K562 (cell line): Measurements from ENCODE around the gene LPIN2. TPM values are rescaled to one million over a fixed set of nuclear protein-coding genes. Genes with fewer than 3 reads are reported as not detected.

Experiments used
- ATAC-seq: fragments of 200-7000 bp; cut with Tn5 transposase; 3 replicates; pipeline ENCODE4 v1.9.1; 2020; ENCODE audit warnings: moderate library complexity
- BruUV-seq: library from RNA; stranded (reverse); fragments of 400-500 nt; replicated peaks from 2 replicates; lab custom pipeline; 2021; lab: Mats Ljungman, UMichigan
- CTCF ChIA-PET: fragments of 300-600 bp; formaldehyde crosslinking; extraction: SDS; loops from one replicate; lab custom pipeline; 2021; ENCODE audit warnings: low intra/inter-chr PET ratio; lab: Yijun Ruan, JAX
- POLR2A ChIA-PET: fragments of 300-600, 350-650 bp; sonication (Branson Sonifier 250); formaldehyde crosslinking; extraction: SDS; loops from one replicate; lab custom pipeline; 2021; ENCODE audit warnings: antibody characterized with exemption, inconsistent platforms; lab: Yijun Ruan, JAX
- DNase-seq, 4 experiments: peaks; one replicate each; pipeline versions ENCODE4 v3.0.0 to v3.0.0-alpha.2; 2011 to 2018; ENCODE audit warnings: low spot score in 3 of 4, mixed read lengths in 3 of 4; ENCODE audit errors: extremely low read depth in 1 of 4
- FAIRE-seq: peaks from 2 replicates; lab custom pipeline; 2011; peaks lifted over from hg19 to GRCh38; lab: Jason Lieb, UNC
- H2AFZ ChIP-seq: 2 replicates; pipeline ENCODE4 v1.6.0; 2011; ENCODE audit warnings: low read depth, low read length, control low read depth, inconsistent platforms
- H3K27ac ChIP-seq: fragments of 200-600 bp; 3 replicates; pipeline ENCODE4 v1.8.0; 2011; ENCODE audit warnings: low read depth, mild to moderate bottlenecking, control low read depth, inconsistent platforms, low read length, moderate library complexity, mixed read lengths; ENCODE audit errors: extremely low read depth
- H3K27me3 ChIP-seq, 2 experiments: fragments of 300-600 bp in 1 of 2; 2 replicates in 1 of 2; 3 replicates in 1 of 2; pipeline versions ENCODE4 v1.6.0 to v1.8.0; 2011; ENCODE audit warnings: inconsistent platforms in 2 of 2, low read length in 2 of 2, mild to moderate bottlenecking in 1 of 2, mixed read lengths in 1 of 2, moderate library complexity in 1 of 2; ENCODE audit not compliant: control insufficient read depth in 2 of 2, insufficient read depth in 2 of 2
- H3K36me3 ChIP-seq: fragments of 300-600 bp; 3 replicates; pipeline ENCODE4 v1.8.0; 2011; ENCODE audit warnings: mild to moderate bottlenecking, low read length, inconsistent platforms; ENCODE audit not compliant: control insufficient read depth, insufficient read depth
- H3K4me1 ChIP-seq, 2 experiments: fragments of 200-600 bp in 1 of 2; replicated peaks in 1 of 2; 2 replicates in 1 of 2; 3 replicates in 1 of 2; pipeline versions ENCODE4 v1.5.1 to v1.8.0; 2011; ENCODE audit warnings: inconsistent platforms in 2 of 2, low read length in 2 of 2, mild to moderate bottlenecking in 1 of 2, mixed read lengths in 1 of 2, moderate library complexity in 1 of 2; ENCODE audit not compliant: control insufficient read depth in 2 of 2, insufficient read depth in 2 of 2
- H3K4me2 ChIP-seq: 2 replicates; pipeline ENCODE4 v1.6.1; 2011; ENCODE audit warnings: low read length, control low read depth, inconsistent platforms, mixed read lengths; ENCODE audit not compliant: insufficient read depth
- H3K4me3 ChIP-seq: fragments of 200-600 bp; sonication (generic), shearing (Covaris generic); 2 replicates; pipeline ENCODE4 v1.5.1; 2016; ENCODE audit warnings: control low read depth, inconsistent platforms
- H3K79me2 ChIP-seq: fragments of 200-600 bp; 3 replicates; pipeline ENCODE4 v1.8.0; 2011; ENCODE audit warnings: low read length, inconsistent platforms; ENCODE audit not compliant: control insufficient read depth, insufficient read depth
- H3K9ac ChIP-seq, 2 experiments: 2 replicates each; pipeline versions ENCODE4 v1.6.0 to v1.6.1; 2011; ENCODE audit warnings: low read depth in 2 of 2, low read length in 2 of 2, control low read depth in 1 of 2, inconsistent platforms in 1 of 2, mild to moderate bottlenecking in 1 of 2, mixed read lengths in 1 of 2; ENCODE audit not compliant: insufficient read depth in 1 of 2
- H3K9me1 ChIP-seq: one replicate; pipeline ENCODE4 v1.6.0; 2011; ENCODE audit warnings: inconsistent platforms, mild to moderate bottlenecking, low read length, moderate library complexity; ENCODE audit not compliant: control insufficient read depth, insufficient read depth
- H3K9me3 ChIP-seq: replicated peaks from 2 replicates; pipeline ENCODE4 v1.5.1; 2011; ENCODE audit warnings: low read depth, low read length, inconsistent platforms; ENCODE audit not compliant: control insufficient read depth, insufficient read depth
- H4K20me1 ChIP-seq: replicated peaks from 2 replicates; pipeline ENCODE4 v1.6.1; 2011; ENCODE audit warnings: low read length, inconsistent platforms, mixed read lengths; ENCODE audit not compliant: control insufficient read depth, insufficient read depth
- ATF4 ChIP-seq: fragments of 450-650 bp; formaldehyde crosslinking; IDR thresholded peaks from 2 replicates; pipeline ENCODE4 v1.4.0; 2022; ENCODE audit warnings: mild to moderate bottlenecking, moderate library complexity
- BCOR ChIP-seq: fragments of 450-650 bp; IDR thresholded peaks from 2 replicates; pipeline ENCODE4 v1.6.1; 2016
- HNRNPLL ChIP-seq: fragments of 200-400 bp; formaldehyde crosslinking; IDR thresholded peaks from 2 replicates; pipeline ENCODE4 v1.6.1; 2017; ENCODE audit warnings: low read length, low read depth, mild to moderate bottlenecking; ENCODE audit not compliant: poor library complexity, severe bottlenecking
- KDM2B ChIP-seq: fragments of 250-450 bp; sonication (Bioruptor Pico); IDR thresholded peaks from 2 replicates; pipeline ENCODE4 v1.8.0; 2021; ENCODE audit warnings: mild to moderate bottlenecking, moderate library complexity
- L3MBTL2 ChIP-seq: fragments of 450-650 bp; IDR thresholded peaks from 2 replicates; pipeline ENCODE4 v1.6.1; 2016; ENCODE audit warnings: mild to moderate bottlenecking, moderate library complexity
- MCM3 ChIP-seq: fragments of 450-650 bp; IDR thresholded peaks from 2 replicates; pipeline ENCODE4 v1.6.1; 2016
- PCBP1 ChIP-seq: fragments of 200-400 bp; formaldehyde crosslinking; IDR thresholded peaks from 2 replicates; pipeline ENCODE4 v1.6.1; 2018; ENCODE audit warnings: mild to moderate bottlenecking, low read depth, low read length; ENCODE audit not compliant: poor library complexity, severe bottlenecking
- PHB ChIP-seq: fragments of 250-450 bp; sonication (Bioruptor Pico); IDR thresholded peaks from 2 replicates; pipeline ENCODE4 v1.5.0; 2021
- PKNOX1 ChIP-seq: fragments of 450-650 bp; IDR thresholded peaks from 2 replicates; pipeline ENCODE4 v1.6.1; 2016
- POLR2A ChIP-seq: fragments of 450-650 bp; conservative IDR thresholded peaks from 2 replicates; pipeline ENCODE4 v1.6.1; 2016
- RBM25 ChIP-seq: fragments of 200-400 bp; formaldehyde crosslinking; IDR thresholded peaks from 2 replicates; pipeline ENCODE4 v1.6.1; 2018; ENCODE audit warnings: low read length, low read depth, moderate library complexity; ENCODE audit not compliant: severe bottlenecking
- SAFB2 ChIP-seq: fragments of 200-400 bp; formaldehyde crosslinking; IDR thresholded peaks from 2 replicates; pipeline ENCODE4 v1.6.1; 2018; ENCODE audit warnings: borderline replicate concordance, low read length, low read depth, moderate library complexity; ENCODE audit not compliant: severe bottlenecking
- TCF7L2 ChIP-seq: fragments of 150-350 bp; IDR thresholded peaks from 2 replicates; pipeline ENCODE4 v1.6.1; 2016; ENCODE audit warnings: low read depth, mild to moderate bottlenecking, low read length, moderate library complexity
- TEAD1 ChIP-seq, 2 experiments: fragments of 450-650 bp in 1 of 2; sonication (generic) in 1 of 2; formaldehyde crosslinking; IDR thresholded peaks; 2 replicates each; pipeline versions ENCODE4 v1.4.0 to v1.8.0; 2020 to 2022; ENCODE audit warnings: mild to moderate bottlenecking in 2 of 2, missing genetic modification reagents in 1 of 2
- U2AF1 ChIP-seq: fragments of 200-400 bp; formaldehyde crosslinking; optimal IDR thresholded peaks from 2 replicates; pipeline ENCODE3; 2017; ENCODE audit warnings: mild to moderate bottlenecking, low read depth, low read length, moderate library complexity
- ZNF146 ChIP-seq: IDR thresholded peaks from one replicate; pipeline ENCODE4 v1.6.1; 2018; ENCODE audit warnings: missing compliant biosample characterization; ENCODE audit not compliant: unreplicated experiment
- ZNF398 ChIP-seq: fragments of 250-450 bp; sonication (Bioruptor Pico); IDR thresholded peaks from 2 replicates; pipeline ENCODE4 v1.8.0; 2021; ENCODE audit warnings: moderate library complexity, mild to moderate bottlenecking, inconsistent platforms
- ZNF551 ChIP-seq: fragments of 250-450 bp; sonication (Bioruptor Pico); IDR thresholded peaks from 2 replicates; pipeline ENCODE4 v1.5.0; 2021; ENCODE audit warnings: mild to moderate bottlenecking, moderate library complexity
- WGBS: fragments of 100-300 bp; shearing (Covaris generic); methylation state at CpG from one replicate; pipeline ENCODE4 v1.1.6; 2016; ENCODE audit warnings: low coverage, mixed read lengths; ENCODE audit not compliant: insufficient coverage; ENCODE audit errors: missing lambda C conversion rate; 5-methylcytosine and 5-hydroxymethylcytosine counted together
- in situ Hi-C: fragments of 300-500 bp; cut with MboI; formaldehyde crosslinking; loops from 4 replicates; pipeline ENCODE4 v1.15.0; 2018; ENCODE audit warnings: inconsistent platforms, mixed read lengths
- intact Hi-C: fragments of 100-400 bp; cut with micrococcal nuclease; formaldehyde crosslinking; loops from 2 replicates; pipeline ENCODE4 v1.14.2; 2022
- polyA plus RNA-seq, 8 experiments: library from polyadenylated mRNA; depleted of rRNA in 4 of 8; stranded (reverse) in 5 of 8; unstranded in 3 of 8; fragments of >200 nt; fragmentation: Nextera tagmentation in 2 of 8; fragmentation: Illumina TruSeq in 1 of 8; extraction: Ambion mirVana in 2 of 8; extraction: Trizol in 1 of 8; gene quantifications; 2 replicates each; pipeline versions ENCODE4 v1.2.1 to v1.2.3, GENCODE V29; 2011 to 2014; ENCODE audit warnings: inconsistent platforms in 1 of 8, missing spikeins in 1 of 8
- total RNA-seq, 7 experiments: library from RNA; depleted of rRNA in 6 of 7; stranded (reverse); fragments of >200 nt in 6 of 7; fragmentation: Illumina TruSeq in 2 of 7; extraction: Trizol in 2 of 7; gene quantifications; 2 replicates each; pipeline versions ENCODE4 v1.2.1 to v1.2.3, GENCODE V29; 2011 to 2021; ENCODE audit warnings: low replicate concordance in 1 of 7

Gene LPIN2
- total and polyA plus RNA-seq, 9 of the 15 experiments (the other 6 are each of a cell fraction or from before 2014, with no cell fraction given): 5.2 to 34.8 (median 24.6) TPM

GRCh38 chr18:3054214-3054613, 41.3 kb upstream of the LPIN2 start:
- no peak for ATAC-seq
- no peak overlapping the region for H2AFZ ChIP-seq
- 66% methylated on average over 6 of the region's 6 CpGs for WGBS
- H3K36me3 ChIP-seq: no peaks in the 10 kb centered on the region
- no peak overlapping the region for H3K4me3 ChIP-seq
- no peaks in the 10 kb centered on the region for H3K79me2 ChIP-seq
- no peaks in the 10 kb centered on the region for H3K9me1 ChIP-seq
- FAIRE-seq: no peak
- no peak overlapping the region for H3K4me2 ChIP-seq
- no peak overlapping the region for H3K9ac ChIP-seq
- in situ Hi-C loops: no loop called here
- H3K9me3 ChIP-seq: no peaks in the 10 kb centered on the region; the same call in 1 of the 2 replicates
- ChIA-PET POLR2A (interaction anchor here (0.6 kb wide), 1 partner anchor 165 kb away, joined by 3 read pairs; no protein-coding TSS in a partner anchor), CTCF (no interaction called here)
- no peaks in the 10 kb centered on the region for H3K27me3 ChIP-seq
- H3K27ac ChIP-seq: no peak overlapping the region
- BruUV-seq: no TSS peak
- intact Hi-C loops: no loop called here
- no peak for DNase-seq
- peaks cover 0 to 3% of the 10 kb centered on the region in 2 experiments; a peak in 2 of 5 replicates for H3K4me1 ChIP-seq
- no peaks in the 10 kb centered on the region for H4K20me1 ChIP-seq
- TF ChIP-seq PKNOX1 (no peak), ATF4 (no peak), TEAD1 (CRISPR knock-in tag; IDR thresholded peaks at IDR 0.05) (no peak), TCF7L2 (no peak), HNRNPLL (no peak), KDM2B (CRISPR knock-in tag) (no peak), L3MBTL2 (no peak), MCM3 (0 out of 2 replicates have a peak, but pooled peaks have one; percentile 32), POLR2A (no peak), ZNF398 (CRISPR knock-in tag) (no peak), BCOR (peak; percentile 20; the same call in 1 of the 2 replicates), PCBP1 (no peak), U2AF1 (no peak), ZNF551 (CRISPR knock-in tag) (no peak), PHB (CRISPR knock-in tag) (no peak), SAFB2 (no peak), ZNF146 (CRISPR knock-in tag) (no peak), RBM25 (peak; percentile 62)
